Heart right ventricle (tissue), 16 donors: Measurements from ENCODE around the gene TNKS1BP1. TPM values are rescaled to one million over a fixed set of nuclear protein-coding genes. Genes with fewer than 3 reads are reported as not detected.

Source experiments
- ATAC-seq, 8 donors: fragments of 200-7000 bp; cut with Tn5 transposase; one replicate each; pipeline ENCODE4 v1.9.1; 2020; ENCODE audit warnings: mild to moderate bottlenecking in 8 of 8, moderate library complexity in 8 of 8, moderate number of reproducible peaks in 1 of 8
- DNase-seq, 2 donors: peaks; one replicate each; pipeline ENCODE4 v3.0.0-alpha.2; 2020
- H3K27ac ChIP-seq, 10 donors: fragments of 200-600 bp; sonication (generic) in 2 of 10; one replicate each; pipeline versions ENCODE4 v1.5.0 to v1.8.0; 2020 to 2022; ENCODE audit warnings: mild to moderate bottlenecking in 3 of 10
- H3K27me3 ChIP-seq, 7 donors: fragments of 200-600 bp; one replicate each; pipeline ENCODE4 v1.8.0; 2021 to 2022; ENCODE audit warnings: mild to moderate bottlenecking in 2 of 7
- H3K36me3 ChIP-seq, 9 donors: fragments of 200-600 bp; sonication (generic) in 1 of 9; one replicate each; pipeline versions ENCODE4 v1.5.0 to v1.8.0; 2020 to 2022; ENCODE audit warnings: mild to moderate bottlenecking in 2 of 9
- H3K4me1 ChIP-seq, 9 donors: fragments of 200-600 bp; sonication (generic) in 1 of 9; one replicate each; pipeline versions ENCODE4 v1.5.0 to v1.8.0; 2020 to 2022; ENCODE audit warnings: mild to moderate bottlenecking in 4 of 9
- H3K4me3 ChIP-seq, 10 donors: fragments of 200-600 bp; sonication (generic) in 2 of 10; one replicate each; pipeline versions ENCODE4 v1.5.0 to v1.8.0; 2020 to 2022; ENCODE audit warnings: mild to moderate bottlenecking in 7 of 10, moderate library complexity in 2 of 10
- H3K9me3 ChIP-seq, 11 donors: fragments of 200-600 bp in 10 of 11; sonication (generic) in 2 of 11; one replicate each; pipeline versions ENCODE4 v1.5.0 to v1.8.0; 2013 to 2022; ENCODE audit warnings: mild to moderate bottlenecking in 2 of 11, control low read depth in 1 of 11, moderate library complexity in 1 of 11
- WGBS, 2 donors: extraction: QIAGEN DNeasy Blood & Tissue Kit; methylation state at CpG; one replicate each; pipeline ENCODE4 v1.1.7; 2013; ENCODE audit warnings: inconsistent platforms in 1 of 2; 5-methylcytosine and 5-hydroxymethylcytosine counted together
- intact Hi-C, 10 donors: fragments of 100-400 bp; cut with DNase I; formaldehyde crosslinking; loops; one replicate each; pipeline versions ENCODE4 v1.11.1 to v1.14.2; 2022
- polyA plus RNA-seq, 2 donors: library from polyadenylated mRNA; stranded (reverse); fragments of 200-250 nt; gene quantifications; one replicate each; pipeline ENCODE4 v1.2.3, GENCODE V29; 2013
- total RNA-seq, 10 donors: library from RNA; stranded (reverse); fragmentation: NEBNext Ultra II Directional in 3 of 10; extraction: Animal tissue kit (Norgen Biotek cat#: 25700) in 3 of 10; gene quantifications; one replicate each; pipeline versions ENCODE4 v1.2.1 to v1.2.4, GENCODE V29; 2021 to 2023
- TF ChIP-seq, protein P1 (sequence below), 9 donors: fragments of 200-600 bp; sonication (generic) in 2 of 9; IDR thresholded peaks; one replicate each; pipeline versions ENCODE4 v1.5.0 to v1.8.0; 2021 to 2022; ENCODE audit warnings: antibody characterized with exemption in 9 of 9, mild to moderate bottlenecking in 5 of 9, moderate library complexity in 1 of 9
- donor health status: Arrhythmogenic right ventricular cardiomyopathy.
- donor health status: ischemic (EF 13 %, LVEDD 7.1; RV severe dilation, severe dysfunction).
- donor health status: healthy with polysubstance abuse.
- donor health status: DM: no; HTN: yes; CAD: no.
- donor health status: DM: no; HTN: no; CAD: no.
- donor health status: ischemic (EF 25% LVEDD 6.9; RV normal size, moderate dysfunction).
- donor health status: ischemic (EF 25% LVEDD 5.7; RV mildly dilated, moderate dysfunction).
- donor health status: healthy.
- donor health status: DM: yes; HTN: yes; CAD: no.
- donor health status: Ischemic cardiomyopathy.
- donor health status: ischemic (EF 35%, LVEDD 5.7; RV mildly dilated, moderate dysfunction).
- donor health status: nonischemic (EF 11% LVEDD 7.7; RV severe dilation, severe dysfunction).
- donor health status: DM: yes; HTN: yes; CAD: no.
- donor health status: PGD.
- donor health status: ischemic (EF 29% LVEDD 5.4; RV normal size, mild dysfunction).
- donor health status: nonischemic (EF 23%, LVEDD 6.1; RV moderate dilation, normal function).

TNKS1BP1 gene
- total and polyA plus RNA-seq, 12 donors = 19.9 to 118 (median 37.0) TPM

DNA sequence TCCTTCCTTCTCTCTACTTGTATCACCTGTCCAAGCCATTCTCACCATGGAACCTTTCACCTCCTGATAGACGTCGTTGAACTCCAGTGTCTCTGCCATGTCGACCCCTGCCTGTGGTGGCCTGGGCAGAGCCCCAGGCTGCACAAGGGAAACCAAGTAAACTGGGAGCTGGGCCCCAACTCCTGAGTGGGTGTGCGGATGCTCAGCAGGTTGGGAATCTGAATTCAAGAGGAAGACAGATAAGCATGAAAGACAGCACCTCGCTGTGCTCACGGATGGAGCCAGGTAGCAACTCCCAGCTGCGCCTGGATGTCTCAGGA lies 10.2 kb upstream of the TNKS1BP1 start:
- intact Hi-C loops = no loop called here
- 6 to 9% methylated on average over 7 of the region's 7 CpGs for WGBS, 2 donors
- Histone ChIP-seq H3K4me1 (peaks cover 6 to 24% (median 16%) of the 10 kb centered on the region in 9 donors), H3K4me3 (peak overlapping the region; percentile 60 to 97 (median 84)), H3K9me3 (no peaks in the 10 kb centered on the region), H3K27me3 (peaks cover 0 to 7% (median 0%) of the 10 kb centered on the region in 7 donors), H3K27ac (peak overlapping the region; percentile 15 to 93 (median 90)), H3K36me3 (peaks cover 0 to 46% (median 29%) of the 10 kb centered on the region in 9 donors)
- DNase-seq (no peak), ATAC-seq (peak in 1 of 8 donors; percentile 4)
- TF ChIP-seq, protein P1, sequence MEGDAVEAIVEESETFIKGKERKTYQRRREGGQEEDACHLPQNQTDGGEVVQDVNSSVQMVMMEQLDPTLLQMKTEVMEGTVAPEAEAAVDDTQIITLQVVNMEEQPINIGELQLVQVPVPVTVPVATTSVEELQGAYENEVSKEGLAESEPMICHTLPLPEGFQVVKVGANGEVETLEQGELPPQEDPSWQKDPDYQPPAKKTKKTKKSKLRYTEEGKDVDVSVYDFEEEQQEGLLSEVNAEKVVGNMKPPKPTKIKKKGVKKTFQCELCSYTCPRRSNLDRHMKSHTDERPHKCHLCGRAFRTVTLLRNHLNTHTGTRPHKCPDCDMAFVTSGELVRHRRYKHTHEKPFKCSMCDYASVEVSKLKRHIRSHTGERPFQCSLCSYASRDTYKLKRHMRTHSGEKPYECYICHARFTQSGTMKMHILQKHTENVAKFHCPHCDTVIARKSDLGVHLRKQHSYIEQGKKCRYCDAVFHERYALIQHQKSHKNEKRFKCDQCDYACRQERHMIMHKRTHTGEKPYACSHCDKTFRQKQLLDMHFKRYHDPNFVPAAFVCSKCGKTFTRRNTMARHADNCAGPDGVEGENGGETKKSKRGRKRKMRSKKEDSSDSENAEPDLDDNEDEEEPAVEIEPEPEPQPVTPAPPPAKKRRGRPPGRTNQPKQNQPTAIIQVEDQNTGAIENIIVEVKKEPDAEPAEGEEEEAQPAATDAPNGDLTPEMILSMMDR (IDR thresholded peaks at IDR 0.05) = no peak

DNA sequence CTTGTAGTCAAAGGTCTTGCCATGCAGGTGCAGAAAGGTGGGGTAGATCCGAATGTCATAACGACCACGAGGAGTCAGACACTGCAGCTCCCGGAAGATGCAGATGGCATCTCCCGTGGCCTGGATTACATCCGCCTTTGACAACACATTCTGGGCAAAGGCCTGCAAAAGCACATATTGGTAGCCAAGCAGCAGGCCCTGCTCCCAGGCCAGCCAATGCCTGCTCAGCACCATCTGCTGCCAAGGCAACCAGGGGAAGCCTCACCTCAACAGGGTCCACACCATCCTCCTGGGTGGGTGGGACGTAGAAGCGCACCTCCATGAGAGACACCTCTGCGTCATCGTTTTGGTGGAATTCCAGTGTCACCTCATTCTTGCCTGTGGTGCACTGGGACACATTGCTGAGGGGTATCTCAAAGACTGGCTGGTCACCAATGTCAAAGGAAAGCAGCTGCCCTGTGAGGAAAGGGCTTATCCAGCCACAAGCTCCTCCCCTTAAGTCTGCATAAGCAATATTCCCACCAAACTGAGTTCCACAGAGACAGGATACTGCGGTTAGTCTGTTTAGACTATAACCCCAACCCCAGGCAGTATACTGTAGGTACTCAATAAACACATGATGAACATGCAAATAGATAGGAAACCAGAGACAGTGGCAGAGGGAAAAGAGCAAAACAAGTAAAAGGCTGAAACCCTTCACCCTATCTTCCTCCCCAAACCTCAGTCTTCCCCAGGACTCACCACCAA lies 8.1 kb upstream of the TNKS1BP1 start:
- 93 to 94% methylated on average over 11 of the region's 11 CpGs for WGBS, 2 donors
- DNase-seq = no peak
- Histone ChIP-seq H3K4me3 (no peak overlapping the region), H3K36me3 (peaks cover 4 to 67% (median 48%) of the 10 kb centered on the region in 9 donors), H3K27me3 (no peaks in the 10 kb centered on the region), H3K9me3 (no peaks in the 10 kb centered on the region), H3K4me1 (peaks cover 6 to 24% (median 16%) of the 10 kb centered on the region in 9 donors), H3K27ac (no peak overlapping the region)
- ATAC-seq = no peak
- TF ChIP-seq, protein P1 (IDR thresholded peaks at IDR 0.05) = no peak
- intact Hi-C loops = no loop called here

DNA sequence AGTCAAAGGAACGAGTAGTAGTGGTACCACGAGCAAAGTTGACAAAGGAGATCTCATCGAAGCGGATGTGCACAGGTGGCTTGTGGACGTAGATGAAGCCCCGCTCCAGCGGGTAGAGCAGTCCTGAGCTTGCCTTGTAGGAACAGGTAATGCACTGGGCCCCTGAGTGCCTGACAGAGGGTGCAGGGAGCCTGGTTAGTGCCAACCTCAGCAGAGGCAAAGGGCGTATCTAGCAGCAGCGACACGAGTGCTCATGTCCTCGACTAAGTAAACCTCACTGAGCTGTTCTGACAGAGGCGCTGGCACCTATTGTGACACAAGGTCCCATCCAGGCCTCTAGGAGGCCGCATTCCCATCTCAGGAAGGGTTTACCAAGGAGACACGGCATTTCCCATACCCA lies 7.0 kb upstream of the TNKS1BP1 start:
- no peak for DNase-seq
- peaks cover 4 to 79% (median 59%) of the 10 kb centered on the region in 9 donors for H3K36me3 ChIP-seq

DNA sequence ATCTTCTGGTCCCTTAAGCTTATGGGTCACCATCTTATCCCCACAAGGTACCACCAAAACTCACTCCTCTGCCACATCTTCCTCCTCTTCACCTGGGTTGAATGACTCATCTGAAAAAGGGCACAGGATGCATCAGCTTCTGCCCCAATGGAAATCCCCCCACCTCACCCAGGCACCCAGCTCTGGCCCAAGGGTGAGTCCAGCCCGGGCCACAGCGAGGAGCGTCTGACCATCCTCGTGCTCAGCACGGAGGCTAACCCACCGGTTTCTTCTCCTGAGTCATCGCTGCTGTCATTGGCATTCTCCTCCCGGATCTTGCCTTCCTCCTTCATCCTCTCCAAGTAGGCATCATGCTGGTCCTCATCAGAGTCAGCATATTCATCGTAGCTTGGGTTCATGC lies 5.3 kb upstream of the TNKS1BP1 start:
- peaks cover 4 to 87% (median 64%) of the 10 kb centered on the region in 9 donors for H3K36me3 ChIP-seq
- intact Hi-C loops = no loop called here
- H3K9me3 ChIP-seq = no peaks in the 10 kb centered on the region
- no peak overlapping the region for H3K4me3 ChIP-seq
- peaks cover 6 to 34% (median 27%) of the 10 kb centered on the region in 9 donors for H3K4me1 ChIP-seq
- ATAC-seq (no peak), DNase-seq (no peak)
- no peaks in the 10 kb centered on the region for H3K27me3 ChIP-seq
- H3K27ac ChIP-seq = no peak overlapping the region
- TF ChIP-seq, protein P1 (IDR thresholded peaks at IDR 0.05) = no peak
- 94 to 97% methylated on average over 9 of the region's 9 CpGs for WGBS, 2 donors

More for the DNA sequence above, 7.0 kb upstream of the TNKS1BP1 start:
- Histone ChIP-seq H3K27ac (no peak overlapping the region), H3K27me3 (no peaks in the 10 kb centered on the region), H3K4me3 (no peak overlapping the region), H3K9me3 (no peaks in the 10 kb centered on the region), H3K4me1 (peaks cover 6 to 28% (median 20%) of the 10 kb centered on the region in 9 donors)
- 95% methylated on average over 14 of the region's 14 CpGs for WGBS, 2 donors
- TF ChIP-seq, protein P1 (IDR thresholded peaks at IDR 0.05) = no peak
- intact Hi-C loops = no loop called here
- no peak for ATAC-seq
